Panc1 (cell line): Measurements from ENCODE around the gene RGS14. TPM values are rescaled to one million over a fixed set of nuclear protein-coding genes. Genes with fewer than 3 reads are reported as not detected.

ENCODE experiments used
- ATAC-seq: fragments of 200-7000 bp; cut with Tn5 transposase; 2 replicates; pipeline ENCODE4 v1.9.1; 2020; ENCODE audit warnings: mild to moderate bottlenecking, moderate library complexity
- BruUV-seq: library from RNA; stranded (reverse); fragments of 400-500 nt; replicated peaks from 2 replicates; lab custom pipeline; 2021; lab: Mats Ljungman, UMichigan
- CTCF ChIA-PET: fragments of 300-600 bp; sonication (Branson Sonifier 250); formaldehyde crosslinking; loops from one replicate; lab custom pipeline; 2022; ENCODE audit warnings: antibody characterized with exemption; lab: Charles Lee
- POLR2A ChIA-PET: fragments of 300-600 bp; sonication (Branson Sonifier 250); formaldehyde crosslinking; loops from one replicate; lab custom pipeline; 2022; ENCODE audit warnings: antibody characterized with exemption; lab: Charles Lee
- DNase-seq: peaks from one replicate; pipeline ENCODE4 v3.0.0-alpha.2; 2010; ENCODE audit warnings: low read depth, low spot score
- H3K27ac ChIP-seq: 2 replicates; pipeline ENCODE4 v1.5.1; 2011; ENCODE audit warnings: mild to moderate bottlenecking, low read length, inconsistent platforms
- H3K27me3 ChIP-seq: fragments of 200-500 bp; sonication (Bioruptor generic); 2 replicates; pipeline ENCODE4 v1.6.0; 2014; ENCODE audit warnings: low read length, inconsistent platforms; ENCODE audit not compliant: control insufficient read depth, insufficient read depth
- H3K36me3 ChIP-seq: fragments of 200-500 bp; sonication (Bioruptor generic); 2 replicates; pipeline ENCODE4 v1.5.1; 2014; ENCODE audit warnings: inconsistent platforms, mild to moderate bottlenecking, low read length, moderate library complexity; ENCODE audit not compliant: control insufficient read depth, insufficient read depth
- H3K4me1 ChIP-seq: 2 replicates; pipeline ENCODE4 v1.5.1; 2011; ENCODE audit warnings: inconsistent platforms, mild to moderate bottlenecking, low read length, moderate library complexity; ENCODE audit not compliant: control insufficient read depth, insufficient read depth
- H3K4me3 ChIP-seq, 2 experiments: 2 replicates each; pipeline ENCODE4 v1.5.1; 2011 to 2012; ENCODE audit warnings: low read depth in 2 of 2, low read length in 2 of 2, mild to moderate bottlenecking in 2 of 2, inconsistent platforms in 1 of 2, moderate library complexity in 1 of 2
- H3K9me3 ChIP-seq: fragments of 200-500 bp; sonication (Bioruptor generic); 2 replicates; pipeline ENCODE4 v1.5.1; 2014; ENCODE audit warnings: low read depth, mild to moderate bottlenecking, inconsistent platforms, low read length, moderate library complexity; ENCODE audit not compliant: control insufficient read depth, insufficient read depth
- POLR2AphosphoS5 ChIP-seq: IDR thresholded peaks from 2 replicates; pipeline ENCODE4 v1.6.1; 2012; ENCODE audit warnings: mild to moderate bottlenecking, low read depth, low read length, moderate library complexity
- SIN3A ChIP-seq: IDR thresholded peaks from 2 replicates; pipeline ENCODE4 v1.6.1; 2012; ENCODE audit warnings: low read depth, mild to moderate bottlenecking, low read length, moderate library complexity, borderline replicate concordance; ENCODE audit not compliant: insufficient read depth
- TCF7L2 ChIP-seq: IDR thresholded peaks from 2 replicates; pipeline ENCODE4 v1.6.1; 2011; ENCODE audit warnings: mild to moderate bottlenecking, low read depth, low read length, inconsistent platforms
- in situ Hi-C: cut with HindIII; loops from 2 replicates; pipeline ENCODE4 v1.10.0; 2016; ENCODE audit warnings: low sequenced_read_pairs, low pct_unique_long_range_greater_than_20kb
- intact Hi-C: fragments of 100-400 bp; cut with micrococcal nuclease; formaldehyde crosslinking; loops from one replicate; pipeline ENCODE4 v1.10.0; 2022; ENCODE audit not compliant: unreplicated experiment
- total RNA-seq: library from RNA; stranded (reverse); gene quantifications from one replicate; pipeline ENCODE4 v1.2.1, GENCODE V29; 2021; ENCODE audit not compliant: unreplicated experiment
- TF ChIP-seq, protein P1 (sequence below): fragments of 450-650 bp; IDR thresholded peaks from 2 replicates; pipeline ENCODE4 v1.5.1; 2017; ENCODE audit warnings: mild to moderate bottlenecking
- TF ChIP-seq, protein P2 (sequence below), 2 experiments: IDR thresholded peaks; 2 replicates each; pipeline ENCODE4 v1.6.1; 2011 to 2012; ENCODE audit warnings: low read depth in 2 of 2, control low read depth in 1 of 2, low read length in 1 of 2, mild to moderate bottlenecking in 1 of 2, moderate library complexity in 1 of 2; ENCODE audit not compliant: insufficient read depth in 1 of 2

RGS14 gene
- total RNA-seq, 1 experiment from 2014 or later, result 13.5 TPM

- 0 out of 2 replicates have a peak, but pooled peaks cover 2% of the 10 kb centered on the region for H3K4me1 ChIP-seq
- in situ Hi-C loops (no loop called here), intact Hi-C loops (no loop called here)
- DNase-seq (no peak), ATAC-seq (no peak)
- CTCF ChIA-PET, result interaction anchor here (1.0 kb wide), 1 partner anchor 46 kb away, joined by 5 read pairs; no protein-coding TSS in a partner anchor
- no peak overlapping the region for H3K27ac ChIP-seq
- no peak overlapping the region for H3K4me3 ChIP-seq
- H3K36me3 ChIP-seq, result no peaks in the 10 kb centered on the region
- no peaks in the 10 kb centered on the region for H3K27me3 ChIP-seq
- POLR2A ChIA-PET, result no interaction called here
- no peaks in the 10 kb centered on the region for H3K9me3 ChIP-seq
- BruUV-seq, result no TSS peak
- no peak for TF ChIP-seq POLR2AphosphoS5
- no peak for TF ChIP-seq TCF7L2
- TF ChIP-seq, protein P1, sequence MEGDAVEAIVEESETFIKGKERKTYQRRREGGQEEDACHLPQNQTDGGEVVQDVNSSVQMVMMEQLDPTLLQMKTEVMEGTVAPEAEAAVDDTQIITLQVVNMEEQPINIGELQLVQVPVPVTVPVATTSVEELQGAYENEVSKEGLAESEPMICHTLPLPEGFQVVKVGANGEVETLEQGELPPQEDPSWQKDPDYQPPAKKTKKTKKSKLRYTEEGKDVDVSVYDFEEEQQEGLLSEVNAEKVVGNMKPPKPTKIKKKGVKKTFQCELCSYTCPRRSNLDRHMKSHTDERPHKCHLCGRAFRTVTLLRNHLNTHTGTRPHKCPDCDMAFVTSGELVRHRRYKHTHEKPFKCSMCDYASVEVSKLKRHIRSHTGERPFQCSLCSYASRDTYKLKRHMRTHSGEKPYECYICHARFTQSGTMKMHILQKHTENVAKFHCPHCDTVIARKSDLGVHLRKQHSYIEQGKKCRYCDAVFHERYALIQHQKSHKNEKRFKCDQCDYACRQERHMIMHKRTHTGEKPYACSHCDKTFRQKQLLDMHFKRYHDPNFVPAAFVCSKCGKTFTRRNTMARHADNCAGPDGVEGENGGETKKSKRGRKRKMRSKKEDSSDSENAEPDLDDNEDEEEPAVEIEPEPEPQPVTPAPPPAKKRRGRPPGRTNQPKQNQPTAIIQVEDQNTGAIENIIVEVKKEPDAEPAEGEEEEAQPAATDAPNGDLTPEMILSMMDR, result no peak
- TF ChIP-seq SIN3A, result no peak
- TF ChIP-seq, protein P2, sequence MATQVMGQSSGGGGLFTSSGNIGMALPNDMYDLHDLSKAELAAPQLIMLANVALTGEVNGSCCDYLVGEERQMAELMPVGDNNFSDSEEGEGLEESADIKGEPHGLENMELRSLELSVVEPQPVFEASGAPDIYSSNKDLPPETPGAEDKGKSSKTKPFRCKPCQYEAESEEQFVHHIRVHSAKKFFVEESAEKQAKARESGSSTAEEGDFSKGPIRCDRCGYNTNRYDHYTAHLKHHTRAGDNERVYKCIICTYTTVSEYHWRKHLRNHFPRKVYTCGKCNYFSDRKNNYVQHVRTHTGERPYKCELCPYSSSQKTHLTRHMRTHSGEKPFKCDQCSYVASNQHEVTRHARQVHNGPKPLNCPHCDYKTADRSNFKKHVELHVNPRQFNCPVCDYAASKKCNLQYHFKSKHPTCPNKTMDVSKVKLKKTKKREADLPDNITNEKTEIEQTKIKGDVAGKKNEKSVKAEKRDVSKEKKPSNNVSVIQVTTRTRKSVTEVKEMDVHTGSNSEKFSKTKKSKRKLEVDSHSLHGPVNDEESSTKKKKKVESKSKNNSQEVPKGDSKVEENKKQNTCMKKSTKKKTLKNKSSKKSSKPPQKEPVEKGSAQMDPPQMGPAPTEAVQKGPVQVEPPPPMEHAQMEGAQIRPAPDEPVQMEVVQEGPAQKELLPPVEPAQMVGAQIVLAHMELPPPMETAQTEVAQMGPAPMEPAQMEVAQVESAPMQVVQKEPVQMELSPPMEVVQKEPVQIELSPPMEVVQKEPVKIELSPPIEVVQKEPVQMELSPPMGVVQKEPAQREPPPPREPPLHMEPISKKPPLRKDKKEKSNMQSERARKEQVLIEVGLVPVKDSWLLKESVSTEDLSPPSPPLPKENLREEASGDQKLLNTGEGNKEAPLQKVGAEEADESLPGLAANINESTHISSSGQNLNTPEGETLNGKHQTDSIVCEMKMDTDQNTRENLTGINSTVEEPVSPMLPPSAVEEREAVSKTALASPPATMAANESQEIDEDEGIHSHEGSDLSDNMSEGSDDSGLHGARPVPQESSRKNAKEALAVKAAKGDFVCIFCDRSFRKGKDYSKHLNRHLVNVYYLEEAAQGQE (IDR thresholded peaks at IDR 0.05; ENCODE audit: insufficient read depth in 1 of 2, low read depth in 2 of 2, low read length in 1 of 2), result no peak
Measured at GRCh38 chr5:177355868-177356168, 1.9 kb upstream of the RGS14 start.

DNA sequence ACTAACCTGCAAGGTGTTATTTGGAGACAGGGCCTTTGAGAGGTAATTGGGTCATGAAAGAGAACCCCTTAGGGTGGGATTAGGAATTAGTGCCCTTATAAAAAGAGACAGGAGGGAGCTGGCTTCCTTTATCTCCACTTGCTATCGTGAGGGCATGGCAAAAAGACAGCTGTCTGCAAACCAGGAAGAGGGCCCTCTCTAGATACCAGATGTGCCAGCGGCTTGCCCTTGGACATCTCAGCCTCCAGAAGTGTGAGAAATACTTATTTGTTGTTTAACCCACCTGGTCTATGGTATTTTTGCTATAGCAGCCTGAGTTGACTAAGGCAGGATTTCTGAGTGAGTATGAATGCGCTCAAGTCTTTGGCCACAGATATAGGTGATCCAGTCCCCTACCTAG, 978 bp upstream of the RGS14 start:
- Histone ChIP-seq H3K4me1 (0 out of 2 replicates have a peak, but pooled peaks cover 2% of the 10 kb centered on the region), H3K27me3 (no peaks in the 10 kb centered on the region), H3K4me3 (no peak overlapping the region), H3K27ac (no peak overlapping the region), H3K9me3 (no peaks in the 10 kb centered on the region), H3K36me3 (no peaks in the 10 kb centered on the region)
- TF ChIP-seq, protein P1, result no peak
- BruUV-seq, result no TSS peak
- in situ Hi-C loops (no loop called here), intact Hi-C loops (no loop called here)
- ChIA-PET POLR2A (no interaction called here), CTCF (interaction anchor here (0.7 to 1.0 kb wide), 2 partner anchors 16 to 47 kb away, joined by 5 to 8 read pairs; no protein-coding TSS in a partner anchor)
- no peak for ATAC-seq
- no peak for DNase-seq

DNA sequence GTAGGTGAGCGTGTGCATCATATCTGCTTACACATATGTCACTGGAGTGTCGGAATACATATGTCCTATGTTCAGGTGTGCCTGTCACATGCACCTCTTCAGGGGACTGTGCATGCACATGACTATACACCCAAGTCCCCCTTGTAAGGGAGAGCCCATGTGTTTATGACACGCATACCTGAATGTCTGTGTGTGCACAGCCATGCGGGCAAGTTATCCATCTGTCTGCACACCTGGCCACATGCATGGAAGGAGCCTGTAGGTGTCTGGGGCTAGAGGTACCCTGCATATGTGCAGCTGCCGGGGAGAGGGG, 622 bp upstream of the RGS14 start:
- H3K4me3 ChIP-seq, result no peak overlapping the region
- intact Hi-C loops, result no loop called here
- ChIA-PET POLR2A (no interaction called here), CTCF (no interaction called here)
- H3K27me3 ChIP-seq, result no peaks in the 10 kb centered on the region
- H3K9me3 ChIP-seq, result no peaks in the 10 kb centered on the region
- BruUV-seq, result no TSS peak
- H3K27ac ChIP-seq, result no peak overlapping the region
- TF ChIP-seq, protein P1, result no peak
- no peak for TF ChIP-seq TCF7L2
- TF ChIP-seq, protein P2 (IDR thresholded peaks at IDR 0.05; ENCODE audit: insufficient read depth in 1 of 2, low read depth in 2 of 2, low read length in 1 of 2), result no peak
- TF ChIP-seq POLR2AphosphoS5, result no peak
- 0 out of 2 replicates have a peak, but pooled peaks cover 2% of the 10 kb centered on the region for H3K4me1 ChIP-seq
- DNase-seq (no peak), ATAC-seq (no peak)
- H3K36me3 ChIP-seq, result no peaks in the 10 kb centered on the region
- in situ Hi-C loops, result no loop called here
